Neuron (in vitro differentiated cells): ENCODE measurements around the gene TM9SF2.

Source experiments
- H2AFZ ChIP-seq: one replicate; pipeline ENCODE4 v1.6.1; 2013; ENCODE audit warnings: low read depth, mild to moderate bottlenecking, inconsistent platforms, low read length, moderate library complexity
- H3K27me3 ChIP-seq: one replicate; pipeline ENCODE4 v1.6.1; 2013; ENCODE audit warnings: low read length; ENCODE audit not compliant: insufficient read depth
- H3K36me3 ChIP-seq: one replicate; pipeline ENCODE4 v1.6.1; 2013; ENCODE audit warnings: low read length; ENCODE audit not compliant: insufficient read depth
- H3K4me1 ChIP-seq: one replicate; pipeline ENCODE4 v1.6.1; 2013; ENCODE audit warnings: low read length; ENCODE audit not compliant: insufficient read depth
- H3K4me3 ChIP-seq: 2 replicates; pipeline ENCODE4 v1.5.1; 2013; ENCODE audit warnings: mild to moderate bottlenecking, low read length, moderate library complexity
- H3K9me3 ChIP-seq: one replicate; pipeline ENCODE4 v1.6.1; 2013; ENCODE audit warnings: low read length

Gene TM9SF2

GRCh38 chr13:99501848-99502301 is 603 bp downstream of the TM9SF2 start:
- H3K4me1 ChIP-seq = peaks cover 27% of the 10 kb centered on the region
- peak overlapping the region; percentile 77 for H3K4me3 ChIP-seq

GRCh38 chr13:99505814-99506269 is 4.6 kb downstream of the TM9SF2 start:
- Histone ChIP-seq H3K36me3 (peaks cover 9% of the 10 kb centered on the region), H3K4me1 (peaks cover 11% of the 10 kb centered on the region), H3K4me3 (no peak overlapping the region), H3K27me3 (no peaks in the 10 kb centered on the region), H2AFZ (no peak overlapping the region), H3K9me3 (peaks cover 13% of the 10 kb centered on the region)

More at GRCh38 chr13:99501848-99502301, 603 bp downstream of the TM9SF2 start:
- Histone ChIP-seq H3K9me3 (no peaks in the 10 kb centered on the region), H2AFZ (peak overlapping the region; percentile 98), H3K27me3 (no peaks in the 10 kb centered on the region), H3K36me3 (no peaks in the 10 kb centered on the region)

GRCh38 chr13:99506634-99507033 is 5.4 kb downstream of the TM9SF2 start:
- Histone ChIP-seq H2AFZ (no peak overlapping the region), H3K36me3 (peaks cover 9% of the 10 kb centered on the region), H3K4me1 (peaks cover 11% of the 10 kb centered on the region), H3K4me3 (no peak overlapping the region), H3K9me3 (peaks cover 13% of the 10 kb centered on the region), H3K27me3 (no peaks in the 10 kb centered on the region)

- peaks cover 11% of the 10 kb centered on the region for H3K4me1 ChIP-seq
- H3K36me3 ChIP-seq = peaks cover 9% of the 10 kb centered on the region
- no peak overlapping the region for H2AFZ ChIP-seq
- H3K4me3 ChIP-seq = no peak overlapping the region
- H3K27me3 ChIP-seq = no peaks in the 10 kb centered on the region
- H3K9me3 ChIP-seq = peaks cover 13% of the 10 kb centered on the region
Measured at GRCh38 chr13:99507054-99507453, 5.8 kb downstream of the TM9SF2 start.

- Histone ChIP-seq H3K36me3 (peaks cover 9% of the 10 kb centered on the region), H2AFZ (no peak overlapping the region), H3K4me1 (peaks cover 8% of the 10 kb centered on the region), H3K4me3 (no peak overlapping the region), H3K27me3 (no peaks in the 10 kb centered on the region), H3K9me3 (peaks cover 13% of the 10 kb centered on the region)
Measured at GRCh38 chr13:99507551-99507950, 6.3 kb downstream of the TM9SF2 start.

GRCh38 chr13:99507986-99508385 is 6.7 kb downstream of the TM9SF2 start:
- no peak overlapping the region for H3K4me3 ChIP-seq
- peaks cover 13% of the 10 kb centered on the region for H3K9me3 ChIP-seq

GRCh38 chr13:99509479-99509878 is 8.2 kb downstream of the TM9SF2 start:
- Histone ChIP-seq H3K4me1 (no peaks in the 10 kb centered on the region), H3K27me3 (no peaks in the 10 kb centered on the region), H3K9me3 (peaks cover 13% of the 10 kb centered on the region), H3K4me3 (no peak overlapping the region), H2AFZ (no peak overlapping the region), H3K36me3 (peaks cover 9% of the 10 kb centered on the region)

More at GRCh38 chr13:99507986-99508385, 6.7 kb downstream of the TM9SF2 start:
- no peaks in the 10 kb centered on the region for H3K27me3 ChIP-seq
- H3K4me1 ChIP-seq = peaks cover 3% of the 10 kb centered on the region
- H3K36me3 ChIP-seq = peaks cover 9% of the 10 kb centered on the region
- no peak overlapping the region for H2AFZ ChIP-seq

GRCh38 chr13:99514801-99515200 is 13.5 kb downstream of the TM9SF2 start:
- no peaks in the 10 kb centered on the region for H3K27me3 ChIP-seq

GRCh38 chr13:99516153-99516929 is 15.1 kb downstream of the TM9SF2 start:
- Histone ChIP-seq H3K4me1 (no peaks in the 10 kb centered on the region), H3K36me3 (peaks cover 29% of the 10 kb centered on the region), H3K4me3 (no peak overlapping the region), H2AFZ (no peak overlapping the region), H3K9me3 (no peaks in the 10 kb centered on the region), H3K27me3 (no peaks in the 10 kb centered on the region)

More at GRCh38 chr13:99514801-99515200, 13.5 kb downstream of the TM9SF2 start:
- H3K4me1 ChIP-seq = no peaks in the 10 kb centered on the region
- H3K9me3 ChIP-seq = peaks cover 2% of the 10 kb centered on the region
- H3K4me3 ChIP-seq = no peak overlapping the region
- H2AFZ ChIP-seq = no peak overlapping the region
- peaks cover 17% of the 10 kb centered on the region for H3K36me3 ChIP-seq

- H3K4me3 ChIP-seq = no peak overlapping the region
- H3K27me3 ChIP-seq = no peaks in the 10 kb centered on the region
- no peaks in the 10 kb centered on the region for H3K4me1 ChIP-seq
- H3K36me3 ChIP-seq = peaks cover 41% of the 10 kb centered on the region
- H2AFZ ChIP-seq = no peak overlapping the region
- H3K9me3 ChIP-seq = no peaks in the 10 kb centered on the region
Measured at GRCh38 chr13:99517577-99517976, 16.3 kb downstream of the TM9SF2 start.

- Histone ChIP-seq H3K9me3 (no peaks in the 10 kb centered on the region), H3K4me3 (no peak overlapping the region), H3K27me3 (no peaks in the 10 kb centered on the region), H3K4me1 (no peaks in the 10 kb centered on the region), H3K36me3 (peaks cover 45% of the 10 kb centered on the region), H2AFZ (no peak overlapping the region)
Measured at GRCh38 chr13:99517984-99518383, 16.7 kb downstream of the TM9SF2 start.

- Histone ChIP-seq H3K36me3 (peaks cover 69% of the 10 kb centered on the region), H3K4me1 (no peaks in the 10 kb centered on the region), H3K9me3 (no peaks in the 10 kb centered on the region), H3K4me3 (no peak overlapping the region), H3K27me3 (no peaks in the 10 kb centered on the region), H2AFZ (no peak overlapping the region)
Measured at GRCh38 chr13:99522298-99522697, 21.0 kb downstream of the TM9SF2 start.

GRCh38 chr13:99523838-99524237 is 22.6 kb downstream of the TM9SF2 start:
- Histone ChIP-seq H2AFZ (no peak overlapping the region), H3K27me3 (no peaks in the 10 kb centered on the region), H3K4me1 (no peaks in the 10 kb centered on the region), H3K4me3 (no peak overlapping the region), H3K36me3 (peaks cover 60% of the 10 kb centered on the region), H3K9me3 (no peaks in the 10 kb centered on the region)
